Kasumi-1 (cell line): ENCODE measurements around the gene KRT13.

Experiments used
- DNase-seq, 2 experiments: peaks; one replicate each; lab custom pipeline; 2025; lab: John Stamatoyannopoulos, UW

Gene KRT13

DNA sequence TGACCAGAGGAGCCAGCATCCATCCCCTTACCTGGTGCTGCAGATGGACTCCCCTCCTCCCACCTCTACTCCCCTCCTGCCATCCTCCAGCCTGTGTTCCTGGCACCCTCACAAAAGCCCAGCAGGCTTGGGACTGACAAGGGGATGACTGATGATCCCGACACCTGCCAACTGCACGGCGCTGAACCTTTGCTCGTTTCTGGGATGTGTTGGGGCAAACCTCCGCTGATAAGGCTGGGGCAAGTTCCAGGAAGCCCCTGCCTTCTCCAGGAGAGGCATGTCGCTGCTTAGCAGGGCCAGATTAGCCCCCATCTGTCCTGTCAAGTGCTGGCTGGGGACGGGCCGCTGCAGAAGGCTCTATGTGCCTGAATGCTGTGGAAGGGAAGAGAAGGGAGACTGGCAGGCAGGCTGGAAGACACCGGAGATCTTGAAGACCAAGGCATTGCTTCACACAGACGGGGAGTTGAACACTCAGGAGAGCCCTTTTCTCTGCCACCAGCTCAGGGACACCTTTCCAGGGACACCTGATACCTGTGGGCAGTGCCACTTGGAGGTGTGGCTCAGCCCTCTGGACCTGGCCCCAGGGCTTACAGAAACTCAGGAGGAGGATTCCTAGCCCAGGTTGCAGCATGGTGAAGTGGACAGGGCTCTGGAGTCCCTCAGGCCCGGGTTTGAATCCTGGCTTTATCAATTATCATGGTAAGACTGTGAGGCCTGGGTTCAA lies 14.3 kb upstream of the KRT13 start:
- DNase-seq, result no peak

GRCh38 chr17:41518789-41519449 lies 13.5 kb upstream of the KRT13 start, which contains the start of gene KRT15:
TSS of gene KRT15 (minus strand) at chr17:41518890. CDS start at chr17:41518827, 63 bp downstream.
- DNase-seq, result no peak

DNA sequence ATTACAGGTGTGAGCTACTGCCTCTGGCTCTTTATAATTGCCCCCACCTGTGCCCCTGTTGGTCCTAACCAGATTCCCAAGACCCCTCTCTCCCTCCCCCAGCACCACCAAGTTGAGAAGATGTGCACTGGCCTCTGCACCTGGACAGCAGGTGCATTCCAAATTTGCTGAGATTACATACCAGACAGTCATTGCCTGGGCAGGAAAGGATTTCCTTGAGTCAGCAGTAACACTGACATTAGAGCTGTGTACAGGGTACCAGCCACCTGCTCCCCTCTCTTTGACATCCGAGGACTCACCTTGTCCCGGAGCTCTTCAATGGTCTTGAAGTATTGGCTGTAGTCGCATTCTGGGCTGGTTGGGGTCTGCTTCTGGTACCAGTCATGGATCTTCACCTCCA lies 12.6 kb upstream of the KRT13 start:
- DNase-seq, result no peak

GRCh38 chr17:41516830-41517283 lies 11.4 kb upstream of the KRT13 start:
- no peak for DNase-seq

DNA sequence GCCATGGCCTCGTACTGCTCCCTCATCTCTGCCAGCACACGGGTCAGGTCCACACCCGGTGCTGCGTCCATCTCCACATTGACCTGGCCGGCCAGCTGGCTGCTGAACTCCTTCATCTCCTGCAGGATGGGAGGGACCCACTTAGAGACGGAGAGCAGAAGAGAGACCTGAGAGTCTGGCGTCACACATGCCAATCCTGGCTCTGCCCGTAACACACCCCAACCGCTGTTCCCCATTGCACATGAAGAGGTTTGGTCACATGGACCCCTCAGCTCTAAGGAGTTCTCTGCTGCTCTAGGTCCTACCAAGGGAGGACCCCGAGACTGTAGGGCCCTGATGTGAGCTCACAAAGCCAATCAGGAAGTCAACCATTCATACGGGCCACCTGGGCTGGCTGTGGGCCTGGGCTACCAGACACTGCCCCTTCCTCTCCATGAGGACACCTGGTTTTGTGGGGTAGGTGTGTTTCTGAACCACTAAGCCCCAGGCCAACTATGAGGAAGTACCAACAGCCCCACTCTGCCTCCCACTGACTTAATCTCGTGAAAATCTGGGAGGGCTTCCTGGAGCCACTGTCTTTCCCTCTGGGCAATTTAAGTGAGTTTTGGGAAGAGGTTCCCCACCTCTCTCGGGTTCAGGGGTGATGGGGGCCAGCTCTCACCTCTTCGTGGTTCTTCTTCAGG lies 10.9 kb upstream of the KRT13 start:
- DNase-seq, result no peak

GRCh38 chr17:41513168-41513547 lies 7.7 kb upstream of the KRT13 start:
- DNase-seq, result no peak

DNA sequence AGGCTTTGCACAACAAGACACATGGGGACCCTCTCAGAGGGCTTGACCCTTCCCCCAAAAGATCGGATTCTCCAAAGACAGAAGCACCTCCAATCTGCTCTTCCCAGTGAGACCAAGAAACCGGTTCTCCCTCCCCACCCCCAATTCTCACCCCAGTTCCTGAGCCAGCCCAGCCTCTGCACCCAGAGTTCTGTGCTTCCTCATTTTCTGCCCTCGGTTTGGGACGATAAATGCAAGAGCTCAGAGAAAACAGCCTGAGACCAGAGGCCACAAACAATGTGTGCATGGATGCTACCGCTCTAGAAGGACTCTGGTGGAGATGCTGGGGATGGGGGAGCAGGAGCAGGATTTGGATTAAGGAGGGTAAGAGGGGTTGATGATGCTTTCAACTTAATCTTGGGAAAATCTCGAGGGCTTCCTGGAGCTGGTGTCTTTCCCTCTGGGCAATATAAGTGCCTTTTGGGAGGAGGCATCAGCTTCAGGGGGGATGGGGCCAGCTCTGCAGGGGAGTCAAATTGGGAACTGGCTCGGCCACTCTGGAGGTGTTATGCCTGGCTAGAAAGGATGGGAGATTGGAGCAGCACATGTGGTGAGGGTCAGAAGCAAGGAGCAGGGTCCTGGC lies 7.2 kb upstream of the KRT13 start:
- DNase-seq, result no peak

DNA sequence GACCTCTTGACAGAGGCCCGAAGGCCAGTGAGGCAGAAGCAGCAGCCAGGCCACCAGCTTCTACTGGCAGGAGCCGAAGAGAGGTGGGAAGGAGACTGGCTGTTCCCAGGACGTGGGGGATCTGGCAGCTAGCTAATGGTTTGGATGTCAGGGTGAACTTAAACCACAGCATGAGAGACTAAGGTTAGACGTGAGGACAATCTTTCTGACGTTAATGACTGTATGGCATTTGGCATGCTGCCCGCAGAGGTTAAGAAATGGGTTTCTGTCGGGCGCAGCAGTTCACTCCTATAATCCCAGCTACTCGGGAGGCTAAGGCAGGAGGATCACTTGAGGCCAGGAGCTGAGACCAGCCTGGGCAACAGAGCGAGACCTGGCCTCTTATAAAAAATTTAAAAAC lies 6.3 kb upstream of the KRT13 start:
- DNase-seq, result no peak

- DNase-seq, result no peak
Observed at GRCh38 chr17:41511116-41511515, 5.7 kb upstream of the KRT13 start.

- no peak for DNase-seq
Observed at GRCh38 chr17:41510251-41511065, 5.0 kb upstream of the KRT13 start.

GRCh38 chr17:41507315-41507880 lies 2.0 kb upstream of the KRT13 start:
- no peak for DNase-seq

GRCh38 chr17:41505809-41506767 lies 676 bp upstream of the KRT13 start:
- DNase-seq, result no peak

DNA sequence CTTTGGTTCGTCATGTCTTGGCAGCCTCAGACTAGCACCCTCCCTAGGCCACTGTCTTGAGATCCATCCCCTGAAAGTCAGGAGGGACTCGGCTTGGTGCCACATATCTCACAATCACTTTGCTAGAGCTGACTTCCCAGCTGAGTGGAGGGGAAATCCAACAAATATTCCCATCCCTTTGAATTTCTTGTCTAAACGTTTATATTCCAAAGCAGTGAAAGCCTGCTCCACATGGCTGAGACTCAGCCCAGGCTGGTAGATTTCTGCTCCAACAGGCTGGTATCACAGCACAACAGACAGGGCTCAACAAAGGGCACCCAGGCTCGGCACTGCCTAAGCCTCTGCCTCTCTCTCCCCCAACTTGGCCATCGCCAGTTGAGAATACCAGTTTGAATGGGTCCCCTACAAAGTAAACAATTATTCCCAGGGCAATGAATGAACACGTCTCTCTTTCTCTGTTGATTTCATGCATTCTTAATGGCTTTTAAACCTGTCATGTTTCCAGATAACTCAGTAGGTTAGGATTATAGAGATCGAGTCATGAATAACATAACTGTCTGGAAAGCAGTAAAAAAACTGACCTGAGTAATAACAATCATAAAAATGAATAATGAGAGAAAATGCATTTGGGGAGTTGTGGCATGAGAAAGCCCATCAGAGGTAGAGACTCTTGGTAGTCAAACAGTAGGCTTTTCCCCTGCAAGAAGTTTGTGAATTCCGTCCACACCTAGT lies 1.0 kb downstream of the KRT13 start:
- DNase-seq, result no peak

GRCh38 chr17:41503202-41503601 lies 2.2 kb downstream of the KRT13 start:
- no peak for DNase-seq

- no peak for DNase-seq
Observed at GRCh38 chr17:41500131-41500911, 5.1 kb downstream of the KRT13 start.

DNA sequence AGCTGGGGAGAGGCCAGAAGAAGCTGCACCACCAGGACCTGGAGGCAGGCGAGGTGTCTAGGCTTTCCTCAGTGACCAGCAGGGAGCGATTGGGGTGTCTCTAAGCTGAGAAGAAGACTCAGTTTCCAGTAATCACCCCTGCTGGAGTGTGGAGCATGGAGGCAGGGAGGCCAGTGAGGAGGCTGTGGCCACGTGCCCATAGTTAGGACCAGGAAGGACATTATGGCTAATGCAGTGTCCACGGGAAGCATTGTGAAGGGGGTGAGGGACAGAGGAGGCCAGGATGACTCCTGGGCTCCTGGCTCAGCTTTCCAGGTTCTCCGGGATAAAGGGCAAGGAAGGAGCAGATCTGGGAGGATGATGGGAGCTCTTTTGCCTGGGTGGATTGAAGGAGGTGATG lies 5.7 kb downstream of the KRT13 start:
- no peak for DNase-seq

- DNase-seq, result peak in 1 of 2 experiments; percentile 3
Observed at GRCh38 chr17:41498276-41498675, 7.1 kb downstream of the KRT13 start.

GRCh38 chr17:41496803-41497484 lies 8.5 kb downstream of the KRT13 start:
- peak; percentile 35 to 48 for DNase-seq
